RWPE1 (cell line): ENCODE data around the gene DUSP7.
A peak's percentile ranks its signal among the peaks of the same experiment; 100 is the strongest.

Experiments
- CTCF ChIA-PET: fragments of 350-600 bp; sonication (Branson Sonifier 250); formaldehyde crosslinking; extraction: SDS; loops from one replicate; lab custom pipeline; 2021; lab: Yijun Ruan, JAX
- POLR2A ChIA-PET: fragments of 400-600 bp; formaldehyde crosslinking; extraction: SDS; loops from one replicate; lab custom pipeline; 2020; ENCODE audit warnings: antibody characterized with exemption; ENCODE audit not compliant: low non-redundant PET; lab: Yijun Ruan, JAX
- DNase-seq: peaks from one replicate; pipeline ENCODE4 v3.0.0; 2012; ENCODE audit warnings: low spot score
- H3K27ac ChIP-seq: fragments of 450-650 bp; 2 replicates; pipeline ENCODE4 v1.5.1; 2017
- CTCF ChIP-seq: fragments of 450-650 bp; conservative IDR thresholded peaks from 2 replicates; pipeline ENCODE4 v1.5.1; 2017; ENCODE audit warnings: low read depth, mild to moderate bottlenecking

DUSP7 gene

GRCh38 chr3:52005571-52005986, 50.8 kb downstream of the DUSP7 start:
- CTCF ChIA-PET = interaction anchor here (1.0 kb wide), 1 partner anchor 48 kb away, joined by 4 read pairs; no protein-coding TSS in a partner anchor
- no peak for TF ChIP-seq CTCF
- H3K27ac ChIP-seq = peak overlapping the region; percentile 58
- DNase-seq = peak; percentile 25
- POLR2A ChIA-PET = interaction anchor here (1.0 kb wide), 1 partner anchor 10 kb away, joined by 3 read pairs; the partner anchor contains the start of gene RPL29

GRCh38 chr3:52004906-52005395, 51.4 kb downstream of the DUSP7 start:
- POLR2A ChIA-PET = no interaction called here
- no peak for TF ChIP-seq CTCF
- CTCF ChIA-PET = interaction anchor here (1.0 kb wide), 1 partner anchor 49 kb away, joined by 4 read pairs; no protein-coding TSS in a partner anchor
- no peak for DNase-seq
- peak overlapping the region; percentile 58 for H3K27ac ChIP-seq

GRCh38 chr3:52004163-52004787, 52.1 kb downstream of the DUSP7 start:
- TF ChIP-seq CTCF = peak; percentile 37
- H3K27ac ChIP-seq = peak overlapping the region; percentile 58
- no peak for DNase-seq
- POLR2A ChIA-PET = no interaction called here
- CTCF ChIA-PET = no interaction called here

GRCh38 chr3:52002748-52003147, 53.6 kb downstream of the DUSP7 start:
- no peak for TF ChIP-seq CTCF
- peak overlapping the region; percentile 58 for H3K27ac ChIP-seq
- no peak for DNase-seq
- POLR2A ChIA-PET = no interaction called here
- CTCF ChIA-PET = interaction anchor here (0.7 to 1.2 kb wide), 2 partner anchors 20 to 38 kb away, joined by 3 read pairs; no protein-coding TSS in a partner anchor

GRCh38 chr3:52001443-52001974, 54.9 kb downstream of the DUSP7 start:
- peak overlapping the region; percentile 58 for H3K27ac ChIP-seq
- CTCF ChIA-PET = interaction anchor here (0.6 to 1.9 kb wide), 22 partner anchors 13 to 514 kb away, joined by 3 to 12 read pairs (median 3); partner anchors contain the start of gene DUSP7
- POLR2A ChIA-PET = no interaction called here
- peak; percentile 95 for TF ChIP-seq CTCF
- peak; percentile 81 for DNase-seq

GRCh38 chr3:51999846-52000245, 56.5 kb downstream of the DUSP7 start:
- ChIA-PET CTCF (interaction anchor here (0.6 kb wide), 1 partner anchor 43 kb away, joined by 3 read pairs; no protein-coding TSS in a partner anchor), POLR2A (no interaction called here)
- peak overlapping the region; percentile 16; the same call in 1 of the 2 replicates for H3K27ac ChIP-seq
- no peak for TF ChIP-seq CTCF
- DNase-seq = no peak
